Stimulated activated CD8-positive, alpha-beta memory T cell treated with anti-CD3 and anti-CD28 coated beads, Interleukin-4, amount 100 ng/mL, for 4 hours (primary cell): ENCODE data around the gene CCL19.

Source experiments
- DNase-seq, 2 donors: peaks; one replicate each; pipeline ENCODE4 v3.0.0-alpha.2; 2020; ENCODE audit warnings: low read depth in 2 of 2, low spot score in 1 of 2

CCL19 gene

GRCh38 chr9:34642679-34643078 is 48.4 kb downstream of the CCL19 start:
- no peak for DNase-seq
